HepG2 (cell line): ENCODE measurements around the gene NPEPL1. TPM values are rescaled to one million over a fixed set of nuclear protein-coding genes. Genes with fewer than 3 reads are reported as not detected.
A peak's percentile ranks its signal among the peaks of the same experiment; 100 is the strongest.

ENCODE experiments used
- ATAC-seq: fragments of 200-7000 bp; cut with Tn5 transposase; 3 replicates; pipeline ENCODE4 v1.9.1; 2020; ENCODE audit warnings: mild to moderate bottlenecking, moderate library complexity
- BruUV-seq: library from RNA; stranded (reverse); fragments of 400-500 nt; replicated peaks from 2 replicates; lab custom pipeline; 2021; lab: Mats Ljungman, UMichigan
- CTCF ChIA-PET: fragments of 300-600 bp; formaldehyde crosslinking; extraction: SDS; loops from one replicate; lab custom pipeline; 2021; ENCODE audit warnings: low total read pairs, inconsistent platforms, low intra/inter-chr PET ratio; lab: Yijun Ruan, JAX
- POLR2A ChIA-PET: fragments of 350-600 bp; sonication (Branson Sonifier 250); formaldehyde crosslinking; loops from one replicate; lab custom pipeline; 2020; ENCODE audit warnings: antibody characterized with exemption, inconsistent platforms; lab: Yijun Ruan, JAX
- DNase-seq: peaks from one replicate; pipeline ENCODE4 v3.0.0-alpha.2; 2015; ENCODE audit warnings: low spot score
- FAIRE-seq: peaks from 3 replicates; lab custom pipeline; 2011; peaks lifted over from hg19 to GRCh38; lab: Jason Lieb, UNC
- H2AFZ ChIP-seq: one replicate; pipeline ENCODE4 v1.6.1; 2011; ENCODE audit warnings: low read length, inconsistent platforms
- H3K27ac ChIP-seq: fragments of 300-600 bp; 3 replicates; pipeline ENCODE4 v1.8.0; 2011; ENCODE audit warnings: mixed run types, mild to moderate bottlenecking, mixed read lengths, low read length, inconsistent platforms; ENCODE audit not compliant: insufficient read depth; ENCODE audit errors: extremely low read length
- H3K27me3 ChIP-seq, 2 experiments: fragments of 200-600 bp in 1 of 2; 2 replicates in 1 of 2; 3 replicates in 1 of 2; pipeline versions ENCODE4 v1.6.0 to v1.8.0; 2011; ENCODE audit warnings: low read length in 2 of 2, mild to moderate bottlenecking in 2 of 2, moderate library complexity in 2 of 2, inconsistent platforms in 1 of 2; ENCODE audit not compliant: insufficient read depth in 2 of 2, control insufficient read depth in 1 of 2
- H3K36me3 ChIP-seq, 2 experiments: fragments of 200-600 bp in 1 of 2; replicated peaks in 1 of 2; 2 replicates in 1 of 2; 3 replicates in 1 of 2; pipeline versions ENCODE4 v1.5.1 to v1.8.0; 2011; ENCODE audit warnings: low read length in 2 of 2, inconsistent platforms in 1 of 2; ENCODE audit not compliant: insufficient read depth in 2 of 2, control insufficient read depth in 1 of 2
- H3K4me1 ChIP-seq: 2 replicates; pipeline ENCODE4 v1.5.1; 2012; ENCODE audit warnings: low read length, inconsistent platforms; ENCODE audit not compliant: insufficient read depth
- H3K4me2 ChIP-seq: 2 replicates; pipeline ENCODE4 v1.6.0; 2011; ENCODE audit warnings: low read depth, low read length, inconsistent platforms
- H3K4me3 ChIP-seq, 3 experiments: fragments of 200-600 bp in 1 of 3; sonication (generic), shearing (Covaris generic) in 1 of 3; replicated peaks in 1 of 3; 2 replicates each; pipeline ENCODE4 v1.5.1; 2011 to 2016; ENCODE audit warnings: low read length in 3 of 3, inconsistent platforms in 2 of 3, low read depth in 2 of 3, mild to moderate bottlenecking in 2 of 3, control low read depth in 1 of 3, mixed read lengths in 1 of 3; ENCODE audit not compliant: insufficient read depth in 1 of 3
- H3K79me2 ChIP-seq: one replicate; pipeline ENCODE4 v1.6.1; 2011; ENCODE audit warnings: low read length, inconsistent platforms; ENCODE audit not compliant: insufficient read depth
- H3K9ac ChIP-seq: 2 replicates; pipeline ENCODE4 v1.6.0; 2011; ENCODE audit warnings: mild to moderate bottlenecking, low read depth, low read length, inconsistent platforms; ENCODE audit not compliant: insufficient read depth
- H3K9me3 ChIP-seq: 2 replicates; pipeline ENCODE4 v1.5.1; 2012; ENCODE audit warnings: mild to moderate bottlenecking, low read length
- H4K20me1 ChIP-seq: 2 replicates; pipeline ENCODE4 v1.6.0; 2011; ENCODE audit warnings: inconsistent platforms, mild to moderate bottlenecking, low read length, moderate library complexity; ENCODE audit not compliant: insufficient read depth
- AGO2 ChIP-seq: fragments of 200-400 bp; formaldehyde crosslinking; optimal IDR thresholded peaks from 2 replicates; pipeline ENCODE3; 2017; ENCODE audit warnings: mild to moderate bottlenecking, low read depth, low read length, moderate library complexity
- DNMT1 ChIP-seq: sonication (generic); formaldehyde crosslinking; IDR thresholded peaks from 2 replicates; pipeline ENCODE4 v1.5.1; 2020; ENCODE audit warnings: mild to moderate bottlenecking, missing genetic modification reagents
- MBNL3 ChIP-seq: fragments of 250-450 bp; sonication (Bioruptor Pico); conservative IDR thresholded peaks from 2 replicates; pipeline ENCODE4 v1.8.0; 2022; ENCODE audit warnings: mild to moderate bottlenecking, inconsistent platforms
- RXRB ChIP-seq: IDR thresholded peaks from 2 replicates; pipeline ENCODE4 v1.6.1; 2016; ENCODE audit warnings: borderline replicate concordance, missing genetic modification reagents, missing compliant biosample characterization
- ZNF589 ChIP-seq: sonication (generic); formaldehyde crosslinking; conservative IDR thresholded peaks from 2 replicates; pipeline ENCODE4 v1.8.0; 2022; ENCODE audit warnings: mild to moderate bottlenecking, moderate library complexity, missing genetic modification reagents
- ZNF687 ChIP-seq: sonication (generic); formaldehyde crosslinking; IDR thresholded peaks from 2 replicates; pipeline ENCODE4 v1.5.1; 2020; ENCODE audit warnings: mild to moderate bottlenecking, missing genetic modification reagents, moderate library complexity
- ZNF878 ChIP-seq: sonication (generic); formaldehyde crosslinking; IDR thresholded peaks from 2 replicates; pipeline ENCODE4 v1.8.1; 2023; ENCODE audit warnings: mild to moderate bottlenecking, missing genetic modification reagents, moderate library complexity
- ZZZ3 ChIP-seq: sonication (generic); formaldehyde crosslinking; IDR thresholded peaks from 2 replicates; pipeline ENCODE4 v1.4.0; 2020; ENCODE audit warnings: missing genetic modification reagents, mild to moderate bottlenecking, borderline replicate concordance
- WGBS: methylation state at CpG from one replicate; pipeline ENCODE4 v1.1.6; 2017; ENCODE audit warnings: low lambda C conversion rate; 5-methylcytosine and 5-hydroxymethylcytosine counted together
- in situ Hi-C: cut with HindIII; loops from 2 replicates; pipeline ENCODE4 v1.10.0; 2017; ENCODE audit warnings: low pct_unique_long_range_greater_than_20kb; ENCODE audit not compliant: extremely low pct_ligation_motif_present
- intact Hi-C: fragments of 100-400 bp; cut with micrococcal nuclease; formaldehyde crosslinking; loops from one replicate; pipeline ENCODE4 v1.10.0; 2022; ENCODE audit not compliant: unreplicated experiment
- polyA plus RNA-seq, 8 experiments: library from polyadenylated mRNA; depleted of rRNA in 3 of 8; stranded (reverse) in 7 of 8; unstranded in 1 of 8; fragments of >200 nt; fragmentation: Illumina TruSeq in 4 of 8; extraction: Trizol in 4 of 8; gene quantifications; 2 replicates each; pipeline versions ENCODE4 v1.2.1 to v1.2.3, GENCODE V29; 2011 to 2016; ENCODE audit warnings: low read depth in 4 of 8, missing spikeins in 1 of 8, mixed read lengths in 1 of 8; ENCODE audit not compliant: insufficient read depth in 1 of 8
- total RNA-seq, 5 experiments: library from RNA; depleted of rRNA; stranded (reverse); fragments of >200 nt; fragmentation: Illumina TruSeq; extraction: Trizol; gene quantifications; 2 replicates each; pipeline ENCODE4 v1.2.3, GENCODE V29; 2016; ENCODE audit warnings: low read depth in 1 of 5

The NPEPL1 gene
- total and polyA plus RNA-seq, 2 of the 13 experiments (the other 11 are each of a cell fraction or from before 2014, with no cell fraction given): 4.1 to 7.5 TPM

DNA sequence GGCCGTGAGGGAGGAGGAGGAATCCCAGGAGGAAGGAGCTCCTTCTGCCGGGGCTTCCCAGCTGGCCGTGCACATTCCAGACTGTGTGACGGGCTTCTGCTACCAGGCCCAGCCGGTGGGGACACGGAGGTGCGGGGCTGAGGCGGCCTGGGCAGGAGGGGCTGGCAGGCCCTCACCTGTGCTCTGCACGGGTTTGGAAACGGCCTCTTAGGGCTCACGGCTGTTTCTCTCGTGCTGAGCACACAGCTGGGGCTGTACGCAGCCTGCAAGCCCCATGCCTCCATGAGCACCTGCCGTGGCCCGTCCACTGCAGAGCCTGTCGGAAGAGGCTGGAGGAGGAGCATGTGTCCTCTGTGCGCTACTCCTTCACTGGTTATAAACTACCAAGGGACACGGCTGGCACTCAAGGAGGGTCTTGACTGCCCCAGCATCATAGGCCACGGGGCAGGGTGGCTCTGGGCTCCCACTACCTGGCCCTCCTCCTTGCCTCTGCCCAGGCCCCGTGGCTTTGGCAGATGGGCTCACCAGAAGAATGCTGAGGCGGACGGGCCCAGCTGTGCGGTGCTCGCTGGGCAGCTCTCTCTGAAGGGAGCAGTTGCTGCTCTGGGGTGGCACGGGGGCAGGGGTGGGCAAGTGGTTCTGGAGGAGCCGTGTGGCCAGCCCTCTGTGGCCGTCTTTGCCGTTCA, 15.8 kb downstream of the NPEPL1 start:
- no TSS peak for BruUV-seq
- in situ Hi-C loops: no loop called here
- no peak overlapping the region for H3K27ac ChIP-seq
- H4K20me1 ChIP-seq: no peaks in the 10 kb centered on the region; the same call in 1 of the 2 replicates
- no peak overlapping the region for H3K9ac ChIP-seq
- DNase-seq (no peak), FAIRE-seq (no peak), ATAC-seq (no peak)
- intact Hi-C loops: no loop called here
- peaks cover 3 to 9% of the 10 kb centered on the region in 2 experiments; a peak in 4 of 5 replicates for H3K36me3 ChIP-seq
- H3K79me2 ChIP-seq: no peaks in the 10 kb centered on the region
- ChIA-PET POLR2A (no interaction called here), CTCF (no interaction called here)
- no peaks in the 10 kb centered on the region for H3K4me1 ChIP-seq
- H2AFZ ChIP-seq: no peak overlapping the region
- H3K27me3 ChIP-seq: no peaks in the 10 kb centered on the region
- TF ChIP-seq ZNF687 (CRISPR knock-in tag) (0 out of 2 replicates have a peak, but pooled peaks have one; percentile 8), RXRB (no peak), AGO2 (peak; percentile 68), MBNL3 (no peak), ZNF878 (CRISPR knock-in tag) (no peak), ZNF589 (CRISPR knock-in tag) (no peak), DNMT1 (CRISPR knock-in tag) (0 out of 2 replicates have a peak, but pooled peaks have one; percentile 11), ZZZ3 (CRISPR knock-in tag) (no peak)
- H3K4me3 ChIP-seq: no peak overlapping the region
- WGBS: 94% methylated on average over 26 of the region's 28 CpGs
- no peak overlapping the region for H3K4me2 ChIP-seq
- H3K9me3 ChIP-seq: no peaks in the 10 kb centered on the region
